Endothelial cell of umbilical vein (primary cell): ENCODE data around the gene NFATC1. TPM values are rescaled to one million over a fixed set of nuclear protein-coding genes. Genes with fewer than 3 reads are reported as not detected.

Experiments
- BruUV-seq: library from RNA; stranded (reverse); fragments of 400-500 nt; replicated peaks from 2 replicates; lab custom pipeline; 2021; lab: Mats Ljungman, UMichigan
- CTCF ChIA-PET: fragments of 300-600, 350-600 bp; sonication (Branson Sonifier 250); formaldehyde crosslinking; loops from one replicate; lab custom pipeline; 2021; ENCODE audit warnings: antibody characterized with exemption, inconsistent platforms; lab: Charles Lee
- POLR2A ChIA-PET: fragments of 300-600, 350-600 bp; sonication (Branson Sonifier 250); formaldehyde crosslinking; loops from one replicate; lab custom pipeline; 2021; ENCODE audit warnings: antibody characterized with exemption, inconsistent platforms; lab: Charles Lee
- DNase-seq: peaks from one replicate; pipeline ENCODE4 v3.0.0-alpha.2; 2011; ENCODE audit warnings: low read depth, low spot score
- FAIRE-seq: peaks from 2 replicates; lab custom pipeline; 2011; peaks lifted over from hg19 to GRCh38; lab: Jason Lieb, UNC
- H2AFZ ChIP-seq: 2 replicates; pipeline ENCODE4 v1.6.0; 2012; ENCODE audit warnings: low read depth, low read length, control low read depth, inconsistent platforms
- H3K27ac ChIP-seq: 2 replicates; pipeline ENCODE4 v1.5.1; 2011; ENCODE audit warnings: low read depth, mild to moderate bottlenecking, control low read depth, low read length, moderate library complexity; ENCODE audit not compliant: insufficient read depth
- H3K27me3 ChIP-seq, 2 experiments: 2 replicates each; pipeline versions ENCODE4 v1.6.0 to v1.6.1; 2011; ENCODE audit warnings: low read length in 2 of 2, mixed read lengths in 1 of 2; ENCODE audit not compliant: control insufficient read depth in 2 of 2, insufficient read depth in 2 of 2
- H3K36me3 ChIP-seq, 2 experiments: 2 replicates in 1 of 2; 3 replicates in 1 of 2; pipeline ENCODE4 v1.5.1; 2011; ENCODE audit warnings: low read length in 2 of 2, mild to moderate bottlenecking in 1 of 2, moderate library complexity in 1 of 2; ENCODE audit not compliant: control insufficient read depth in 2 of 2, insufficient read depth in 2 of 2; ENCODE audit errors: extremely low read depth in 1 of 2
- H3K4me1 ChIP-seq: 3 replicates; pipeline ENCODE4 v1.5.1; 2011; ENCODE audit warnings: mild to moderate bottlenecking, low read length; ENCODE audit not compliant: control insufficient read depth, insufficient read depth; ENCODE audit errors: extremely low read depth
- H3K4me2 ChIP-seq: 2 replicates; pipeline ENCODE4 v1.6.1; 2011; ENCODE audit warnings: low read length, control low read depth, mixed read lengths; ENCODE audit not compliant: insufficient read depth
- H3K4me3 ChIP-seq, 3 experiments: fragments of 200-600 bp in 1 of 3; sonication (generic), shearing (Covaris generic) in 1 of 3; replicated peaks in 1 of 3; 2 replicates each; pipeline ENCODE4 v1.5.1; 2011 to 2016; ENCODE audit warnings: control low read depth in 3 of 3, low read length in 3 of 3, mild to moderate bottlenecking in 2 of 3, inconsistent platforms in 1 of 3, low read depth in 1 of 3, moderate library complexity in 1 of 3; ENCODE audit not compliant: insufficient read depth in 1 of 3
- H3K79me2 ChIP-seq: 2 replicates; pipeline ENCODE4 v1.6.0; 2012; ENCODE audit warnings: low read length, inconsistent platforms; ENCODE audit not compliant: control insufficient read depth, insufficient read depth
- H3K9ac ChIP-seq: replicated peaks from 2 replicates; pipeline ENCODE3; 2011; ENCODE audit warnings: low read length, control low read depth; ENCODE audit not compliant: insufficient read depth; ENCODE audit errors: extremely low read depth
- H3K9me1 ChIP-seq: replicated peaks from 3 replicates; pipeline ENCODE4 v1.6.0; 2011; ENCODE audit warnings: mild to moderate bottlenecking, low read length; ENCODE audit not compliant: control insufficient read depth, insufficient read depth; ENCODE audit errors: extremely low read depth
- H3K9me3 ChIP-seq: replicated peaks from 2 replicates; pipeline ENCODE4 v1.5.1; 2012; ENCODE audit warnings: low read length, inconsistent platforms; ENCODE audit not compliant: control insufficient read depth, insufficient read depth
- H4K20me1 ChIP-seq: replicated peaks from 2 replicates; pipeline ENCODE3; 2011; ENCODE audit warnings: mild to moderate bottlenecking, low read length; ENCODE audit not compliant: control insufficient read depth, insufficient read depth; ENCODE audit errors: extremely low read depth
- CTCF ChIP-seq, 2 donors: IDR thresholded peaks; 1 replicate in 1 of 2; 2 replicates in 1 of 2; pipeline ENCODE4 v1.5.1; 2011; ENCODE audit warnings: low read length in 2 of 2, mild to moderate bottlenecking in 2 of 2, moderate library complexity in 2 of 2, control low read depth in 1 of 2, inconsistent platforms in 1 of 2, low read depth in 1 of 2; ENCODE audit not compliant: insufficient read depth in 1 of 2; ENCODE audit errors: extremely low read depth in 1 of 2
- EZH2 ChIP-seq: IDR thresholded peaks from 2 replicates; pipeline ENCODE4 v1.6.1; 2012; ENCODE audit warnings: borderline replicate concordance, low read depth, mild to moderate bottlenecking, moderate library complexity, low read length, inconsistent platforms; ENCODE audit not compliant: severe bottlenecking
- FOS ChIP-seq: IDR thresholded peaks from 2 replicates; pipeline ENCODE4 v1.6.1; 2011; ENCODE audit warnings: mild to moderate bottlenecking, low read length, moderate library complexity, borderline replicate concordance; ENCODE audit not compliant: insufficient read depth
- GATA2 ChIP-seq: IDR thresholded peaks from 2 replicates; pipeline ENCODE4 v1.7.0; 2011; ENCODE audit warnings: low read depth, mild to moderate bottlenecking, moderate library complexity, mixed read lengths, low read length; ENCODE audit not compliant: insufficient read length, insufficient read depth
- JUN ChIP-seq: IDR thresholded peaks from 2 replicates; pipeline ENCODE4 v1.6.1; 2011; ENCODE audit warnings: borderline replicate concordance, low read depth; ENCODE audit not compliant: insufficient read length, insufficient read depth
- MAX ChIP-seq: IDR thresholded peaks from 2 replicates; pipeline ENCODE4 v1.6.1; 2011; ENCODE audit not compliant: insufficient read depth, insufficient read length
- MYC ChIP-seq: IDR thresholded peaks from one replicate; pipeline ENCODE4 v1.6.1; 2011; ENCODE audit warnings: mild to moderate bottlenecking, low read depth, low read length
- POLR2A ChIP-seq: IDR thresholded peaks from 2 replicates; pipeline ENCODE4 v1.6.1; 2012; ENCODE audit warnings: low read depth, mild to moderate bottlenecking, control low read depth, low read length
- POLR2AphosphoS5 ChIP-seq: IDR thresholded peaks from 2 replicates; pipeline ENCODE4 v1.6.1; 2012; ENCODE audit warnings: low read depth, mild to moderate bottlenecking, control low read depth, low read length, moderate library complexity; ENCODE audit not compliant: insufficient read depth
- dilution Hi-C: fragments of 300-500 bp; cut with MboI; formaldehyde crosslinking; loops from one replicate; pipeline ENCODE4 v1.15.0; 2019; ENCODE audit warnings: low sequenced_read_pairs; ENCODE audit not compliant: extremely low pct_ligation_motif_present
- intact Hi-C: fragments of 100-400 bp; cut with micrococcal nuclease; formaldehyde crosslinking; loops from one replicate; pipeline ENCODE4 v1.10.0; 2022
- polyA plus RNA-seq, 4 experiments: library from polyadenylated mRNA; depleted of rRNA in 3 of 4; stranded (reverse) in 3 of 4; unstranded in 1 of 4; fragments of >200 nt; gene quantifications; 2 replicates each; pipeline versions ENCODE4 v1.2.1 to v1.2.3, GENCODE V29; 2011 to 2012; ENCODE audit warnings: missing spikeins in 1 of 4
- total RNA-seq: library from RNA; stranded (reverse); gene quantifications from 2 replicates; pipeline ENCODE4 v1.2.3, GENCODE V29; 2021

NFATC1 gene
- total and polyA plus RNA-seq, 2 donors (not counting 3 experiments of a cell fraction or from before 2014, with no cell fraction given) = 11.1 to 30.0 TPM

- intact Hi-C loops = no loop called here
- FAIRE-seq = no peak
- POLR2A ChIA-PET = no interaction called here
These were observed 25.6 kb downstream of the NFATC1 start for GRCh38 chr18:79421275-79421857.

More at GRCh38 chr18:79421275-79421857, 25.6 kb downstream of the NFATC1 start:
- H3K4me2 ChIP-seq = no peak overlapping the region
- H3K9me3 ChIP-seq = no peaks in the 10 kb centered on the region
- no peak for TF ChIP-seq JUN
- TF ChIP-seq POLR2A = no peak
- TF ChIP-seq EZH2 = no peak
- TF ChIP-seq GATA2 = no peak
- no peak for TF ChIP-seq MAX
- no peak for TF ChIP-seq POLR2AphosphoS5
- TF ChIP-seq FOS = no peak
- no peak for TF ChIP-seq CTCF (IDR thresholded peaks at IDR 0.05; ENCODE audit: extremely low read depth in 1 of 2, insufficient read depth in 1 of 2, low read depth in 1 of 2, low read length in 2 of 2)
- TF ChIP-seq MYC = no peak
- H4K20me1 ChIP-seq = no peaks in the 10 kb centered on the region
- dilution Hi-C loops = no loop called here
- no TSS peak for BruUV-seq
- no peaks in the 10 kb centered on the region for H3K27me3 ChIP-seq
- no peaks in the 10 kb centered on the region for H3K4me1 ChIP-seq
- CTCF ChIA-PET = no interaction called here
- DNase-seq = no peak
- no peak overlapping the region for H2AFZ ChIP-seq
- no peaks in the 10 kb centered on the region for H3K9me1 ChIP-seq
- no peaks in the 10 kb centered on the region for H3K79me2 ChIP-seq
- H3K36me3 ChIP-seq = peaks cover 5 to 22% of the 10 kb centered on the region in 2 experiments
- no peak overlapping the region for H3K27ac ChIP-seq
- no peak overlapping the region for H3K4me3 ChIP-seq
- H3K9ac ChIP-seq = no peak overlapping the region
